Naive thymus-derived CD8-positive, alpha-beta T cell (primary cell): ENCODE results near the gene FBXL17. TPM values are rescaled to one million over a fixed set of nuclear protein-coding genes. Genes with fewer than 3 reads are reported as not detected.

Source experiments
- ATAC-seq, 2 donors: fragments of 150-1000 bp; cut with Tn5 transposase in 1 of 2; sonication (Bioruptor Pico), chemical (Tn5 transposase) in 1 of 2; 1 replicate in 1 of 2; 2 replicates in 1 of 2; pipeline ENCODE4 v1.10.0; 2021; ENCODE audit warnings: mild to moderate bottlenecking in 2 of 2, moderate library complexity in 2 of 2
- POLR2A ChIA-PET: fragments of 350-600 bp; sonication (Branson Sonifier 250); formaldehyde crosslinking; loops from one replicate; lab custom pipeline; 2021; ENCODE audit warnings: antibody characterized with exemption; lab: Charles Lee
- DNase-seq, 10 donors: peaks; one replicate each; pipeline versions ENCODE4 v3.0.0 to v3.0.0-alpha.2; 2020 to 2022
- H3K27ac Mint-ChIP-seq, 10 donors: one replicate each; pipeline ENCODE4 v1.8.0; 2020 to 2022; ENCODE audit warnings: mild to moderate bottlenecking in 10 of 10, mixed read lengths in 10 of 10, moderate library complexity in 4 of 10, inconsistent platforms in 1 of 10
- H3K27me3 Mint-ChIP-seq, 5 donors: one replicate each; pipeline ENCODE4 v1.8.0; 2021 to 2022; ENCODE audit warnings: mixed read lengths in 5 of 5
- H3K36me3 Mint-ChIP-seq, 3 donors: one replicate each; pipeline ENCODE4 v1.8.0; 2020 to 2022; ENCODE audit warnings: mixed read lengths in 3 of 3, mild to moderate bottlenecking in 2 of 3, inconsistent platforms in 1 of 3
- H3K4me1 Mint-ChIP-seq, 4 donors: one replicate each; pipeline ENCODE4 v1.8.0; 2021 to 2022; ENCODE audit warnings: mixed read lengths in 4 of 4
- H3K4me3 Mint-ChIP-seq, 10 donors: one replicate each; pipeline ENCODE4 v1.8.0; 2020 to 2022; ENCODE audit warnings: mild to moderate bottlenecking in 10 of 10, mixed read lengths in 10 of 10, moderate library complexity in 6 of 10, inconsistent platforms in 1 of 10
- H3K9me3 Mint-ChIP-seq, 9 donors: one replicate each; pipeline ENCODE4 v1.8.0; 2020 to 2022; ENCODE audit warnings: mixed read lengths in 9 of 9, mild to moderate bottlenecking in 3 of 9, inconsistent platforms in 1 of 9, moderate library complexity in 1 of 9
- polyA plus RNA-seq, 3 donors: library from polyadenylated mRNA; unstranded; fragments of 300-500 nt; fragmentation: Illumina TruSeq; gene quantifications; one replicate each; pipeline ENCODE4 v1.2.3, GENCODE V29; 2021
- total RNA-seq, 8 experiments: library from RNA in 2 of 8; stranded (reverse) in 2 of 8; gene quantifications; one replicate each; pipeline ENCODE4 v1.2.3 and lab custom pipeline; 2021 to 2026

The FBXL17 gene
- total and polyA plus RNA-seq, 5 experiments from 2014 or later, result 4.6 to 25.1 (median 5.0) TPM

GRCh38 chr5:107941036-107941435 lies 440.9 kb downstream of the FBXL17 start:
- H3K9me3 Mint-ChIP-seq, result no peaks in the 10 kb centered on the region
- no peak overlapping the region for H3K27ac Mint-ChIP-seq
- POLR2A ChIA-PET, result no interaction called here
- DNase-seq, result no peak
- no peak for ATAC-seq
- H3K4me1 Mint-ChIP-seq, result peaks cover 0 to 5% (median 0%) of the 10 kb centered on the region in 4 donors
- peaks cover 9 to 25% (median 19%) of the 10 kb centered on the region in 3 donors for H3K36me3 Mint-ChIP-seq
- H3K27me3 Mint-ChIP-seq, result no peaks in the 10 kb centered on the region
- H3K4me3 Mint-ChIP-seq, result no peak overlapping the region

GRCh38 chr5:107937651-107938355 lies 444.1 kb downstream of the FBXL17 start:
- DNase-seq, result no peak
- Mint-ChIP-seq H3K4me3 (no peak overlapping the region), H3K4me1 (peaks cover 0 to 5% (median 0%) of the 10 kb centered on the region in 4 donors), H3K36me3 (peaks cover 9 to 31% (median 20%) of the 10 kb centered on the region in 3 donors), H3K27ac (no peak overlapping the region), H3K27me3 (no peaks in the 10 kb centered on the region), H3K9me3 (no peaks in the 10 kb centered on the region)
- no peak for ATAC-seq
- POLR2A ChIA-PET, result no interaction called here

GRCh38 chr5:107937204-107937603 lies 444.7 kb downstream of the FBXL17 start:
- H3K4me3 Mint-ChIP-seq, result no peak overlapping the region
- no peak for ATAC-seq
- H3K9me3 Mint-ChIP-seq, result no peaks in the 10 kb centered on the region
- peaks cover 9 to 34% (median 20%) of the 10 kb centered on the region in 3 donors for H3K36me3 Mint-ChIP-seq
- POLR2A ChIA-PET, result no interaction called here
- DNase-seq, result no peak
- no peak overlapping the region for H3K27ac Mint-ChIP-seq
- H3K4me1 Mint-ChIP-seq, result peaks cover 0 to 5% (median 0%) of the 10 kb centered on the region in 4 donors
- H3K27me3 Mint-ChIP-seq, result no peaks in the 10 kb centered on the region

GRCh38 chr5:107936515-107936914 lies 445.4 kb downstream of the FBXL17 start:
- no peak overlapping the region for H3K4me3 Mint-ChIP-seq

GRCh38 chr5:107935645-107936044 lies 446.3 kb downstream of the FBXL17 start:
- POLR2A ChIA-PET, result no interaction called here
- H3K27ac Mint-ChIP-seq, result no peak overlapping the region
- H3K4me1 Mint-ChIP-seq, result peaks cover 0 to 5% (median 0%) of the 10 kb centered on the region in 4 donors
- ATAC-seq (no peak), DNase-seq (no peak)
- H3K4me3 Mint-ChIP-seq, result no peak overlapping the region
- no peaks in the 10 kb centered on the region for H3K9me3 Mint-ChIP-seq
- H3K27me3 Mint-ChIP-seq, result no peaks in the 10 kb centered on the region
- peaks cover 9 to 34% (median 20%) of the 10 kb centered on the region in 3 donors for H3K36me3 Mint-ChIP-seq

More at GRCh38 chr5:107936515-107936914, 445.4 kb downstream of the FBXL17 start:
- Mint-ChIP-seq H3K27ac (peak overlapping the region in 1 of 10 donors; percentile 33), H3K4me1 (peaks cover 0 to 5% (median 0%) of the 10 kb centered on the region in 4 donors), H3K27me3 (no peaks in the 10 kb centered on the region), H3K36me3 (peaks cover 9 to 34% (median 20%) of the 10 kb centered on the region in 3 donors), H3K9me3 (no peaks in the 10 kb centered on the region)
- no peak for DNase-seq
- POLR2A ChIA-PET, result no interaction called here
- ATAC-seq, result no peak

- Mint-ChIP-seq H3K9me3 (no peaks in the 10 kb centered on the region), H3K27ac (no peak overlapping the region), H3K4me3 (no peak overlapping the region), H3K36me3 (peaks cover 9 to 25% (median 20%) of the 10 kb centered on the region in 3 donors), H3K4me1 (peaks cover 0 to 6% (median 4%) of the 10 kb centered on the region in 4 donors), H3K27me3 (no peaks in the 10 kb centered on the region)
- POLR2A ChIA-PET, result no interaction called here
- DNase-seq, result no peak
- no peak for ATAC-seq
Measured at GRCh38 chr5:107933326-107933725, 448.6 kb downstream of the FBXL17 start.

GRCh38 chr5:107930891-107931290 lies 451.0 kb downstream of the FBXL17 start:
- no peak for ATAC-seq
- no peak overlapping the region for H3K27ac Mint-ChIP-seq
- no peak for DNase-seq
- peaks cover under 1 to 14% (median 6%) of the 10 kb centered on the region in 4 donors for H3K4me1 Mint-ChIP-seq
- H3K36me3 Mint-ChIP-seq, result peaks cover 0 to 16% (median 5%) of the 10 kb centered on the region in 3 donors
- no peak overlapping the region for H3K4me3 Mint-ChIP-seq
- no peaks in the 10 kb centered on the region for H3K27me3 Mint-ChIP-seq
- H3K9me3 Mint-ChIP-seq, result no peaks in the 10 kb centered on the region
- POLR2A ChIA-PET, result interaction anchor here (0.6 kb wide), 1 partner anchor 1545 kb away, joined by 3 read pairs; no protein-coding TSS in a partner anchor

GRCh38 chr5:107930092-107930491 lies 451.8 kb downstream of the FBXL17 start:
- DNase-seq, result no peak
- Mint-ChIP-seq H3K36me3 (peaks cover 0 to 12% (median 5%) of the 10 kb centered on the region in 3 donors), H3K4me3 (no peak overlapping the region), H3K9me3 (no peaks in the 10 kb centered on the region), H3K27ac (no peak overlapping the region), H3K27me3 (no peaks in the 10 kb centered on the region), H3K4me1 (peaks cover 8 to 22% (median 12%) of the 10 kb centered on the region in 4 donors)
- POLR2A ChIA-PET, result no interaction called here
- ATAC-seq, result no peak

- Mint-ChIP-seq H3K27me3 (no peaks in the 10 kb centered on the region), H3K4me1 (peaks cover 8 to 22% (median 13%) of the 10 kb centered on the region in 4 donors), H3K9me3 (no peaks in the 10 kb centered on the region), H3K27ac (no peak overlapping the region), H3K36me3 (peaks cover 0 to 12% (median 3%) of the 10 kb centered on the region in 3 donors), H3K4me3 (no peak overlapping the region)
- POLR2A ChIA-PET, result no interaction called here
- DNase-seq (no peak), ATAC-seq (no peak)
Measured at GRCh38 chr5:107929080-107929479, 452.8 kb downstream of the FBXL17 start.

- Mint-ChIP-seq H3K36me3 (peaks cover 2 to 5% (median 2%) of the 10 kb centered on the region in 3 donors), H3K27me3 (no peaks in the 10 kb centered on the region), H3K4me3 (no peak overlapping the region), H3K9me3 (no peaks in the 10 kb centered on the region), H3K27ac (no peak overlapping the region), H3K4me1 (peaks cover 8 to 22% (median 13%) of the 10 kb centered on the region in 4 donors)
- ATAC-seq (no peak), DNase-seq (no peak)
- POLR2A ChIA-PET, result no interaction called here
Measured at GRCh38 chr5:107926121-107926520, 455.8 kb downstream of the FBXL17 start.

GRCh38 chr5:107925200-107925599 lies 456.7 kb downstream of the FBXL17 start:
- ATAC-seq, result peak in 1 of 2 donors; percentile 39

GRCh38 chr5:107919969-107920368 lies 461.9 kb downstream of the FBXL17 start:
- peaks cover 0 to 6% (median 3%) of the 10 kb centered on the region in 4 donors for H3K4me1 Mint-ChIP-seq
- no peak for DNase-seq
- H3K9me3 Mint-ChIP-seq, result no peaks in the 10 kb centered on the region
- H3K4me3 Mint-ChIP-seq, result no peak overlapping the region
- H3K36me3 Mint-ChIP-seq, result peaks cover 2 to 5% (median 4%) of the 10 kb centered on the region in 3 donors
- H3K27me3 Mint-ChIP-seq, result no peaks in the 10 kb centered on the region
- no peak overlapping the region for H3K27ac Mint-ChIP-seq
- POLR2A ChIA-PET, result no interaction called here
- no peak for ATAC-seq

More at GRCh38 chr5:107925200-107925599, 456.7 kb downstream of the FBXL17 start:
- Mint-ChIP-seq H3K27me3 (no peaks in the 10 kb centered on the region), H3K9me3 (no peaks in the 10 kb centered on the region), H3K4me3 (no peak overlapping the region), H3K4me1 (peaks cover 8 to 20% (median 13%) of the 10 kb centered on the region in 4 donors), H3K27ac (peak overlapping the region in 2 of 10 donors; percentile 2 to 55), H3K36me3 (peaks cover 2 to 5% (median 2%) of the 10 kb centered on the region in 3 donors)
- peak in 1 of 10 donors; percentile 2 for DNase-seq
- POLR2A ChIA-PET, result no interaction called here

- Mint-ChIP-seq H3K4me1 (peaks cover 0 to 6% (median 3%) of the 10 kb centered on the region in 4 donors), H3K4me3 (no peak overlapping the region)
Measured at GRCh38 chr5:107919361-107919760, 462.5 kb downstream of the FBXL17 start.

More at GRCh38 chr5:107919361-107919760, 462.5 kb downstream of the FBXL17 start:
- Mint-ChIP-seq H3K9me3 (no peaks in the 10 kb centered on the region), H3K36me3 (peaks cover 2 to 5% (median 4%) of the 10 kb centered on the region in 3 donors), H3K27ac (peak overlapping the region in 2 of 10 donors; percentile 11 to 59), H3K27me3 (no peaks in the 10 kb centered on the region)
- DNase-seq, result no peak
- POLR2A ChIA-PET, result no interaction called here
- ATAC-seq, result no peak
